ENCODE data around the gene TBC1D5. TPM values are rescaled to one million over a fixed set of nuclear protein-coding genes. Genes with fewer than 3 reads are reported as not detected.

The TBC1D5 gene
- total and polyA plus RNA-seq, 2 of the 8 experiments (the other 6 are each of a cell fraction or from before 2014, with no cell fraction given): 11.0 to 22.9 TPM

GRCh38 chr3:17387108-17387507, 355.3 kb downstream of the TBC1D5 start (continued):
- TF ChIP-seq CHD7 (IDR thresholded peaks at IDR 0.05; ENCODE audit: insufficient replicate concordance, low read length) (no peak), PHF8 (conservative IDR thresholded peaks at IDR 0.05; ENCODE audit: low read depth, low read length) (no peak), SUZ12 (IDR thresholded peaks at IDR 0.05; ENCODE audit: low read length) (no peak), ATF3 (IDR thresholded peaks at IDR 0.05; ENCODE audit: insufficient read depth, low read depth, low read length) (no peak), EGR1 (IDR thresholded peaks at IDR 0.05; ENCODE audit: borderline replicate concordance, low read depth, low read length) (no peak), TAF1 (IDR thresholded peaks at IDR 0.05; ENCODE audit: low read depth, low read length) (no peak), EP300 (IDR thresholded peaks at IDR 0.05; ENCODE audit: borderline replicate concordance in 1 of 2, low read depth in 2 of 2, low read length in 2 of 2) (no peak)
